H1 (cell line): ENCODE results near the gene NETO1. TPM values are rescaled to one million over a fixed set of nuclear protein-coding genes. Genes with fewer than 3 reads are reported as not detected.

Experiments
- BCL11A ChIP-seq, 2 experiments: IDR thresholded peaks; one replicate each; pipeline ENCODE4 v1.6.1; 2011; ENCODE audit warnings: low read depth in 2 of 2, low read length in 2 of 2, mild to moderate bottlenecking in 2 of 2
- KDM4A ChIP-seq: IDR thresholded peaks from one replicate; pipeline ENCODE4 v1.7.1; 2012; ENCODE audit warnings: low read depth, mild to moderate bottlenecking, moderate library complexity, low read length, inconsistent platforms; ENCODE audit not compliant: severe bottlenecking
- KDM5A ChIP-seq: fragments of 200-600 bp; IDR thresholded peaks from 2 replicates; pipeline ENCODE4 v1.7.1; 2012; ENCODE audit warnings: mild to moderate bottlenecking, low read length, inconsistent platforms, mixed read lengths
- POLR2AphosphoS5 ChIP-seq: IDR thresholded peaks from 2 replicates; pipeline ENCODE4 v1.6.1; 2011; ENCODE audit warnings: low read depth, low read length
- RNF2 ChIP-seq: fragments of 200-900, 300-1000 bp; sonication (generic); IDR thresholded peaks from 2 replicates; pipeline ENCODE4 v1.7.1; 2016; ENCODE audit warnings: borderline replicate concordance, low read depth, mild to moderate bottlenecking, antibody characterized with exemption, low read length; ENCODE audit not compliant: poor library complexity, severe bottlenecking; ENCODE audit errors: missing control alignments
- SRF ChIP-seq: IDR thresholded peaks from 2 replicates; pipeline ENCODE4 v1.6.1; 2011; ENCODE audit warnings: mild to moderate bottlenecking, low read depth, low read length, moderate library complexity
- polyA plus RNA-seq, 7 experiments: library from polyadenylated mRNA; depleted of rRNA in 3 of 7; stranded (reverse) in 5 of 7; unstranded in 2 of 7; fragments of >200 nt in 5 of 7; fragments of 200-250 nt in 2 of 7; gene quantifications; 1 replicate in 5 of 7; 2 replicates in 1 of 7; 4 replicates in 1 of 7; pipeline versions ENCODE4 v1.2.1 to v1.2.3, GENCODE V29; 2011 to 2013; ENCODE audit warnings: missing spikeins in 2 of 7, mixed read lengths in 2 of 7
- total RNA-seq: library from RNA; stranded (reverse); fragmentation: NEBNext Ultra II Directional; extraction: Animal tissue kit (Norgen Biotek cat#: 25700); gene quantifications from 2 replicates; pipeline ENCODE4 v1.2.1, GENCODE V29; 2021
- TF ChIP-seq, protein P1 (sequence below): fragments of 300-600 bp; sonication (generic); IDR thresholded peaks from 2 replicates; pipeline ENCODE4 v1.7.1; 2012; ENCODE audit warnings: low read length, moderate library complexity, mild to moderate bottlenecking, inconsistent platforms; ENCODE audit not compliant: insufficient replicate concordance
- TF ChIP-seq, protein P2 (sequence below): IDR thresholded peaks from 2 replicates; pipeline ENCODE4 v1.6.1; 2012; ENCODE audit warnings: low read length, inconsistent platforms
- TF ChIP-seq, protein P3 (sequence below): IDR thresholded peaks from 2 replicates; pipeline ENCODE4 v1.6.1; 2012; ENCODE audit warnings: inconsistent platforms

The NETO1 gene
- total and polyA plus RNA-seq, 2 of the 8 experiments (the other 6 are each of a cell fraction or from before 2014, with no cell fraction given), result 3.0 to 19.3 TPM

DNA sequence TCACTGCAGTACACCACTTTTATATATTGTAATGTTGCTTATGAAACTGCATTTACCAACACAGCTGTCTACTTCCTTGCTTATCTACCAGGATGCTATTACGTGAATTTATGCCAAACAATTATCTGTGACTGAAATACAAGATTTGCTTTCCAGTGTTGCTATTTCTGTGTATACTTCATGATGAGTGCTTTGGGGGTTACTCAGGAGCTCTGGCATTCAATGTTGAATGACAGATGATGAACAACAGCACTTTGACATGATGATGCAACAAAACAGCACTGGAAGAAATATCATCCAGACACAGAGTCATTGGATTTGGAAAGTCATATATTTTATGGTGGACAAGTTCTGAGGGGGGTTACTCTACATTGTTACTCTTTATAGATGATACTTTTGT is 125.8 kb downstream of the NETO1 start (continued):
- TF ChIP-seq, protein P1, sequence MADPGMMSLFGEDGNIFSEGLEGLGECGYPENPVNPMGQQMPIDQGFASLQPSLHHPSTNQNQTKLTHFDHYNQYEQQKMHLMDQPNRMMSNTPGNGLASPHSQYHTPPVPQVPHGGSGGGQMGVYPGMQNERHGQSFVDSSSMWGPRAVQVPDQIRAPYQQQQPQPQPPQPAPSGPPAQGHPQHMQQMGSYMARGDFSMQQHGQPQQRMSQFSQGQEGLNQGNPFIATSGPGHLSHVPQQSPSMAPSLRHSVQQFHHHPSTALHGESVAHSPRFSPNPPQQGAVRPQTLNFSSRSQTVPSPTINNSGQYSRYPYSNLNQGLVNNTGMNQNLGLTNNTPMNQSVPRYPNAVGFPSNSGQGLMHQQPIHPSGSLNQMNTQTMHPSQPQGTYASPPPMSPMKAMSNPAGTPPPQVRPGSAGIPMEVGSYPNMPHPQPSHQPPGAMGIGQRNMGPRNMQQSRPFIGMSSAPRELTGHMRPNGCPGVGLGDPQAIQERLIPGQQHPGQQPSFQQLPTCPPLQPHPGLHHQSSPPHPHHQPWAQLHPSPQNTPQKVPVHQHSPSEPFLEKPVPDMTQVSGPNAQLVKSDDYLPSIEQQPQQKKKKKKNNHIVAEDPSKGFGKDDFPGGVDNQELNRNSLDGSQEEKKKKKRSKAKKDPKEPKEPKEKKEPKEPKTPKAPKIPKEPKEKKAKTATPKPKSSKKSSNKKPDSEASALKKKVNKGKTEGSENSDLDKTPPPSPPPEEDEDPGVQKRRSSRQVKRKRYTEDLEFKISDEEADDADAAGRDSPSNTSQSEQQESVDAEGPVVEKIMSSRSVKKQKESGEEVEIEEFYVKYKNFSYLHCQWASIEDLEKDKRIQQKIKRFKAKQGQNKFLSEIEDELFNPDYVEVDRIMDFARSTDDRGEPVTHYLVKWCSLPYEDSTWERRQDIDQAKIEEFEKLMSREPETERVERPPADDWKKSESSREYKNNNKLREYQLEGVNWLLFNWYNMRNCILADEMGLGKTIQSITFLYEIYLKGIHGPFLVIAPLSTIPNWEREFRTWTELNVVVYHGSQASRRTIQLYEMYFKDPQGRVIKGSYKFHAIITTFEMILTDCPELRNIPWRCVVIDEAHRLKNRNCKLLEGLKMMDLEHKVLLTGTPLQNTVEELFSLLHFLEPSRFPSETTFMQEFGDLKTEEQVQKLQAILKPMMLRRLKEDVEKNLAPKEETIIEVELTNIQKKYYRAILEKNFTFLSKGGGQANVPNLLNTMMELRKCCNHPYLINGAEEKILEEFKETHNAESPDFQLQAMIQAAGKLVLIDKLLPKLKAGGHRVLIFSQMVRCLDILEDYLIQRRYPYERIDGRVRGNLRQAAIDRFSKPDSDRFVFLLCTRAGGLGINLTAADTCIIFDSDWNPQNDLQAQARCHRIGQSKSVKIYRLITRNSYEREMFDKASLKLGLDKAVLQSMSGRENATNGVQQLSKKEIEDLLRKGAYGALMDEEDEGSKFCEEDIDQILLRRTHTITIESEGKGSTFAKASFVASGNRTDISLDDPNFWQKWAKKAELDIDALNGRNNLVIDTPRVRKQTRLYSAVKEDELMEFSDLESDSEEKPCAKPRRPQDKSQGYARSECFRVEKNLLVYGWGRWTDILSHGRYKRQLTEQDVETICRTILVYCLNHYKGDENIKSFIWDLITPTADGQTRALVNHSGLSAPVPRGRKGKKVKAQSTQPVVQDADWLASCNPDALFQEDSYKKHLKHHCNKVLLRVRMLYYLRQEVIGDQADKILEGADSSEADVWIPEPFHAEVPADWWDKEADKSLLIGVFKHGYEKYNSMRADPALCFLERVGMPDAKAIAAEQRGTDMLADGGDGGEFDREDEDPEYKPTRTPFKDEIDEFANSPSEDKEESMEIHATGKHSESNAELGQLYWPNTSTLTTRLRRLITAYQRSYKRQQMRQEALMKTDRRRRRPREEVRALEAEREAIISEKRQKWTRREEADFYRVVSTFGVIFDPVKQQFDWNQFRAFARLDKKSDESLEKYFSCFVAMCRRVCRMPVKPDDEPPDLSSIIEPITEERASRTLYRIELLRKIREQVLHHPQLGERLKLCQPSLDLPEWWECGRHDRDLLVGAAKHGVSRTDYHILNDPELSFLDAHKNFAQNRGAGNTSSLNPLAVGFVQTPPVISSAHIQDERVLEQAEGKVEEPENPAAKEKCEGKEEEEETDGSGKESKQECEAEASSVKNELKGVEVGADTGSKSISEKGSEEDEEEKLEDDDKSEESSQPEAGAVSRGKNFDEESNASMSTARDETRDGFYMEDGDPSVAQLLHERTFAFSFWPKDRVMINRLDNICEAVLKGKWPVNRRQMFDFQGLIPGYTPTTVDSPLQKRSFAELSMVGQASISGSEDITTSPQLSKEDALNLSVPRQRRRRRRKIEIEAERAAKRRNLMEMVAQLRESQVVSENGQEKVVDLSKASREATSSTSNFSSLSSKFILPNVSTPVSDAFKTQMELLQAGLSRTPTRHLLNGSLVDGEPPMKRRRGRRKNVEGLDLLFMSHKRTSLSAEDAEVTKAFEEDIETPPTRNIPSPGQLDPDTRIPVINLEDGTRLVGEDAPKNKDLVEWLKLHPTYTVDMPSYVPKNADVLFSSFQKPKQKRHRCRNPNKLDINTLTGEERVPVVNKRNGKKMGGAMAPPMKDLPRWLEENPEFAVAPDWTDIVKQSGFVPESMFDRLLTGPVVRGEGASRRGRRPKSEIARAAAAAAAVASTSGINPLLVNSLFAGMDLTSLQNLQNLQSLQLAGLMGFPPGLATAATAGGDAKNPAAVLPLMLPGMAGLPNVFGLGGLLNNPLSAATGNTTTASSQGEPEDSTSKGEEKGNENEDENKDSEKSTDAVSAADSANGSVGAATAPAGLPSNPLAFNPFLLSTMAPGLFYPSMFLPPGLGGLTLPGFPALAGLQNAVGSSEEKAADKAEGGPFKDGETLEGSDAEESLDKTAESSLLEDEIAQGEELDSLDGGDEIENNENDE, result no peak
- TF ChIP-seq SRF (no peak), POLR2AphosphoS5 (no peak), RNF2 (no peak), KDM4A (no peak), KDM5A (no peak), BCL11A (IDR thresholded peaks at IDR 0.05; ENCODE audit: low read depth in 2 of 2, low read length in 2 of 2) (no peak)
- TF ChIP-seq, protein P2, sequence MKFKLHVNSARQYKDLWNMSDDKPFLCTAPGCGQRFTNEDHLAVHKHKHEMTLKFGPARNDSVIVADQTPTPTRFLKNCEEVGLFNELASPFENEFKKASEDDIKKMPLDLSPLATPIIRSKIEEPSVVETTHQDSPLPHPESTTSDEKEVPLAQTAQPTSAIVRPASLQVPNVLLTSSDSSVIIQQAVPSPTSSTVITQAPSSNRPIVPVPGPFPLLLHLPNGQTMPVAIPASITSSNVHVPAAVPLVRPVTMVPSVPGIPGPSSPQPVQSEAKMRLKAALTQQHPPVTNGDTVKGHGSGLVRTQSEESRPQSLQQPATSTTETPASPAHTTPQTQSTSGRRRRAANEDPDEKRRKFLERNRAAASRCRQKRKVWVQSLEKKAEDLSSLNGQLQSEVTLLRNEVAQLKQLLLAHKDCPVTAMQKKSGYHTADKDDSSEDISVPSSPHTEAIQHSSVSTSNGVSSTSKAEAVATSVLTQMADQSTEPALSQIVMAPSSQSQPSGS, result no peak
- TF ChIP-seq, protein P3, sequence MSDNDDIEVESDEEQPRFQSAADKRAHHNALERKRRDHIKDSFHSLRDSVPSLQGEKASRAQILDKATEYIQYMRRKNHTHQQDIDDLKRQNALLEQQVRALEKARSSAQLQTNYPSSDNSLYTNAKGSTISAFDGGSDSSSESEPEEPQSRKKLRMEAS, result no peak
